Stimulated activated CD4-positive, alpha-beta T cell treated with anti-CD3 and anti-CD28 coated beads, Interleukin-4, amount 100 ng/mL, for 24 hours (primary cell): ENCODE results near the gene COL6A5.

Experiments used
- DNase-seq: peaks from one replicate; pipeline ENCODE4 v3.0.0-alpha.2; 2020

COL6A5 gene

DNA sequence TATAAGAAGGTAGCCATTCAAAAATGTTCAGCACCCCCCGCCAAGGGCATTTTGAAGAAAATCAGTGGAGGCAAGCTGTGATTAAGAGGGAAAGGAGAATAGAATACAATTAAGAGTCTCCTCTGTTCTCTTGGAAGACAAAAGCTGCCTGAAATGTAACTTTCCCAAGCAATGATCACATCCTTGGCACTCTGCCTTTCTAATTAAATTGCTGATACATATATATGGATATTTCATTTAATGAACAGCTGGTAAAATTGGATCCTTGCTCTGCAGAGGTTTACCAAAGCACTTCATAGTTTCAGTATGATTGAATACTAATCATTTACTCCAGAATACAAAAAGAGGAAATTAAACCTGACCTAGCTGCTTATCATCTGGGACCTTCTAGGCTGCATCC is 182.0 kb downstream of the COL6A5 start:
- no peak for DNase-seq

- DNase-seq, result no peak
These were observed 182.6 kb downstream of the COL6A5 start for GRCh38 chr3:130528120-130528519.

- DNase-seq, result no peak
These were observed 184.2 kb downstream of the COL6A5 start for GRCh38 chr3:130529486-130530215.

DNA sequence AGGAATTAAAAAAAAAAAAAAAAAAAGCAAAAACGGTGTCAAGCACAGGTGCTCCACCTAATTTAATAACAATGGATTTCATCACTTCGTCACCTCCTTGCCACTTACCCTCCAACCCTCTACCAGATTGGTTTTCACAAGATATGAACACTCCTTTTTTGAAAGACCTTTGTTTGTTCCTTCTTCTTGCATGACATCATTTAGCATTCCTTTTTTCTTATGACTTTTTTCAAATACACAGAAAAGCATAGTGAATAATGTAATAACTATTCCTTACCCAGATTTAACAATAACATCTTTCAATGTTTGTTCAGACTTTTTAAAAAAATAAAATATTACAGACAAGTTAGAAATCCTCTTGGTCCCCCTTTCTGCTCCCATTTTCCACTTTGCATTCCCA is 187.8 kb downstream of the COL6A5 start:
- DNase-seq, result no peak
